Measurements from ENCODE around the gene CCDC50.

The CCDC50 gene

DNA sequence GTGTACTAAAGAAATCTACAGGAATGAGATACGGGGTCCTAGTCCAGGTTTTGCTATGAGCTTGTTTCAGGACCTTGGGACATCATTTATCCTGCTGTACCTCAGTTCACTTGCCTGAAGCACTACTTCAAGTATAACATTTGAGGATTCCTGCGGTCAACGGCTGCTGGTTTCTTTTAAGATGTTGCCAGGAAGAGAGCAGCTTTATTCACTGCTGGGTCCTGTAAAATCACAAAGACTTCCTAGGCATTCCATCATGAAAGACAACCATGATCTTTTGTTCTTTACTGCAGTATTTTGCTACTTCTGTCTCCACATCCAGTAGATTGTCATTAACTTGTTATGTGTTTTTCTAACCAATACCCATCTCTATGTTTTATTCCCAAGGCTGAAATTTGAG lies 70.7 kb downstream of the CCDC50 start:
- peaks cover 12% of the 10 kb centered on the region; the same call in 1 of the 2 replicates for H3K4me1 ChIP-seq (ENCODE audit: insufficient read depth, low read length)
- H3K27me3 ChIP-seq (ENCODE audit: insufficient read depth, low read length), result no peaks in the 10 kb centered on the region
- H3K9me3 ChIP-seq (ENCODE audit: insufficient read depth, low read depth, low read length), result no peaks in the 10 kb centered on the region
- H3K9ac ChIP-seq (ENCODE audit: low read depth, low read length), result no peak overlapping the region
- 79% methylated on average over 3 of the region's 3 CpGs for WGBS
- H3K4me3 ChIP-seq (ENCODE audit: low read length), result no peak overlapping the region
- peaks cover 6% of the 10 kb centered on the region; the same call in 1 of the 2 replicates for H3K36me3 ChIP-seq (ENCODE audit: insufficient read depth, low read length)
- H3K27ac ChIP-seq (ENCODE audit: low read depth, low read length), result no peak overlapping the region

DNA sequence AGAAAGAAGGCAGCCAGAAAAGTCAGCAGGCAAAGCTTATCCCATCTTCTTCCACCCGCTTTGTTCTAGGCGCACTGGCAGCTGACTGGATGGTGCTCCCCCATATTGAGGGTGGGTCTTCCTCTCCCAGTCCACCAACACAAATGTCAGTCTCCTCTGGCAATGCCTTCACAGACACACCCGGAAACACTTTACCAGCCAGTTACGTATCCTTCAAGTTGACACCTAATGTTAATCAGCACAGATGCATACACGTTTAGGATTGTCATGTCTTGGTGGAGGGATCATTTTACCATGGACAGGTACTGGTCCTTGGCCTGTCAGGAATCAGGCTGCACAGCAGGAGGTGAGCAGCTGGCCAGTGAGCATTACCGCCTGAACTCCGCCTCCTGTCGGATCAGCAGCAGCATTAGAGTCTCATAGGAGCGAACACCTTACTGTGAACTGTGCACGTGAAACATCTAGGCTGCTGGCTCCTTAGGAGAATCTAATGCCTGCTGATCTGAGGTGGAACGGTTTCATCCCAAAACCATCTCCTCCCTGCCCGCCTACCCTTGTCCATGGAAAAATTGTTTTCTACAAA lies 72.7 kb downstream of the CCDC50 start:
- H3K27ac ChIP-seq (ENCODE audit: low read depth, low read length), result no peak overlapping the region
- H3K4me1 ChIP-seq (ENCODE audit: insufficient read depth, low read length), result peaks cover 12% of the 10 kb centered on the region; the same call in 1 of the 2 replicates
- H3K36me3 ChIP-seq (ENCODE audit: insufficient read depth, low read length), result no peaks in the 10 kb centered on the region
- H3K4me3 ChIP-seq (ENCODE audit: low read length), result no peak overlapping the region
- 92% methylated on average over 12 of the region's 12 CpGs for WGBS
- no peak overlapping the region for H3K9ac ChIP-seq (ENCODE audit: low read depth, low read length)
- H3K9me3 ChIP-seq (ENCODE audit: insufficient read depth, low read depth, low read length), result no peaks in the 10 kb centered on the region
- no peaks in the 10 kb centered on the region for H3K27me3 ChIP-seq (ENCODE audit: insufficient read depth, low read length)

DNA sequence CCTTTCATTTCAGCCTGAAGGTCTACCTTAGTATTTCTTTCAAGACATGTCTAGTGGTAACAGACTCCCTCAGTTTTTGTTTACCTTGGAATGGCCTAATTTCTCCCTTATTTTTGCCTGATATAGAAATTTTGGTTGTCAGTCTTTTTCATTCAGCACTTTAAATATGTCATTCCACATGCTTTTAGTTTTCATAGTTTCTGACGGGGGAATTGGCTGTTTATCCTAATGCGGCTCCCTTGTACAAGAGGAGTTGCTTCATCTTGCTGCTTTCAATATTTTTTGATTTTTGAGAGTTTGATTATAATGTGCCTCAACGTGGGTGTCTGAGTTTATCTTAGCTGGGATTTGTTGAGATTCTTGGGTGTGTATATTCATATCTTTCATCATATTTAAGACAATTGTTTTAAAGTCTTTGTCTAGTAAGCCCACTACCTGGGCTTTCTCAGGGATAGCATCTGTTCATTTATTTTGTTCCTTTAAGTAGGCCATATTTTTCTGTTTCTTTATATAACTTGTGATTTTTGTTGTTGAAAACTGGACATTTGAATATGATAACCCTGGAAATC lies 80.7 kb downstream of the CCDC50 start:
- no peaks in the 10 kb centered on the region for H3K27me3 ChIP-seq (ENCODE audit: insufficient read depth, low read length)
- no peak overlapping the region for H3K9ac ChIP-seq (ENCODE audit: low read depth, low read length)
- no peak overlapping the region for H3K27ac ChIP-seq (ENCODE audit: low read depth, low read length)
- WGBS, result 94% methylated on average over 3 of the region's 3 CpGs
- H3K36me3 ChIP-seq (ENCODE audit: insufficient read depth, low read length), result no peaks in the 10 kb centered on the region
- no peak overlapping the region for H3K4me3 ChIP-seq (ENCODE audit: low read length)
- no peaks in the 10 kb centered on the region; the same call in 1 of the 2 replicates for H3K4me1 ChIP-seq (ENCODE audit: insufficient read depth, low read length)
- peaks cover 26% of the 10 kb centered on the region for H3K9me3 ChIP-seq (ENCODE audit: insufficient read depth, low read depth, low read length)

DNA sequence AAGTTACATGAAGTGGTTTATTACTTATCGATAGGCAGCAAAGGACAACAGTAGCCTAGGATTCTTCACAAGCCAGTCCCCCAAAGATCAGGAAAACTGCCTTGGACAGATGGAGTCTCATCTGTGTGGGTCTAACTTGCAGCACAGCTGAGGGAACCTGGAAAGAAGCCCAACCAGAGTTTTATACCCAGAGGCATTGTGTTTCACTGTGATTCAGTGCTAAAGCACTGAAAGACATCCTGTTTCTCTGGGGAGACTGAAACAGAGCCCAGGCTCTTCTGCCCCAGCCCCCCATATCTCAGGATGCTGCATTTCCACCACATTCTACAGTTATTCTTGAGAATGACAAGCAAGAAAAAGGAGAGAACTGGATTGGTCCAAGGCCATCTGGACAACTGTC lies 83.6 kb downstream of the CCDC50 start:
- WGBS, result 88% methylated on average over 1 of the region's 1 CpG
- Histone ChIP-seq H3K27ac (ENCODE audit: low read depth, low read length) (no peak overlapping the region), H3K36me3 (ENCODE audit: insufficient read depth, low read length) (no peaks in the 10 kb centered on the region), H3K4me1 (ENCODE audit: insufficient read depth, low read length) (no peaks in the 10 kb centered on the region; the same call in 1 of the 2 replicates), H3K9me3 (ENCODE audit: insufficient read depth, low read depth, low read length) (peaks cover 26% of the 10 kb centered on the region), H3K4me3 (ENCODE audit: low read length) (no peak overlapping the region), H3K27me3 (ENCODE audit: insufficient read depth, low read length) (no peaks in the 10 kb centered on the region), H3K9ac (ENCODE audit: low read depth, low read length) (no peak overlapping the region)

DNA sequence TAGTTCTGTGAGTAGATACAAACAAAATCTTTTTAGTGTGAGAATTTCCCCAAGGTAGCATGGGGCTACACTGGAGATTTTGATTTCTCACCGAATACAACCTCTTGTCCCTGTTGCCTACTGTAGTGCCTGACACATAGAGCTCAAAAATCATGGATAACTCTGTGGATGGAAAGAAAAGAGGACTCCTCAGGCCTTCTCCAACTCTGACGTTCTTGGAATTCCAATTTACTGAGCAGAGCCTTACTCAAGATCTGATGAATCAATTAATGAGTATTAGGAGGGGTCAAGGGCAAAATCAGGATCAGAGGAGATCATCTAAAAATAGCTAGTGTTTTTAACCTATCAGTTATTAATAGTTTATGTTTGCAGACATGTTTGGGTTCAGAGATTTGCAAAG lies 85.1 kb downstream of the CCDC50 start:
- Histone ChIP-seq H3K4me1 (ENCODE audit: insufficient read depth, low read length) (no peaks in the 10 kb centered on the region; the same call in 1 of the 2 replicates), H3K27me3 (ENCODE audit: insufficient read depth, low read length) (no peaks in the 10 kb centered on the region), H3K9me3 (ENCODE audit: insufficient read depth, low read depth, low read length) (peaks cover 22% of the 10 kb centered on the region), H3K27ac (ENCODE audit: low read depth, low read length) (no peak overlapping the region), H3K36me3 (ENCODE audit: insufficient read depth, low read length) (no peaks in the 10 kb centered on the region), H3K9ac (ENCODE audit: low read depth, low read length) (no peak overlapping the region), H3K4me3 (ENCODE audit: low read length) (no peak overlapping the region)
- 95% methylated on average over 2 of the region's 2 CpGs for WGBS

DNA sequence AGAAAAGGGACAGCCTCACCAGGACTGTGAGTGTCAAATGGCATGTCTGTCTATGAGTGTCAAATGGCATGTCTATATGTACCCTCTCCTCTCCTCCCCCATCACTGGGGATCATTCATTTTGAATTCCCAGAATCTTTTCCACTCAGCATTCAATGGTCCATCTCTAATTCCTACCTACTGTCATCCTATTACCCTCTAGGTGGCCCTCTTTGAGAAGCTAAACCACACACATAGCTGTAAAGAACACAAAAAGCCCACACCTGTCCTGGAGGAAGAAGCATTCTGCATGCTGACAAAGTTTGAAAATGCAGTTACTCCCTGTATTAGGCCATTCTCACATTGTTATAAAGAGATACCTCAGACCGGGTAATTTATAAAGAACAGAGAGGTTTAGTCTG lies 85.5 kb downstream of the CCDC50 start:
- Histone ChIP-seq H3K27ac (ENCODE audit: low read depth, low read length) (no peak overlapping the region), H3K4me3 (ENCODE audit: low read length) (no peak overlapping the region), H3K9me3 (ENCODE audit: insufficient read depth, low read depth, low read length) (peaks cover 17% of the 10 kb centered on the region), H3K9ac (ENCODE audit: low read depth, low read length) (no peak overlapping the region), H3K27me3 (ENCODE audit: insufficient read depth, low read length) (no peaks in the 10 kb centered on the region), H3K36me3 (ENCODE audit: insufficient read depth, low read length) (no peaks in the 10 kb centered on the region), H3K4me1 (ENCODE audit: insufficient read depth, low read length) (no peaks in the 10 kb centered on the region; the same call in 1 of the 2 replicates)
- 93% methylated on average over 1 of the region's 1 CpG for WGBS

DNA sequence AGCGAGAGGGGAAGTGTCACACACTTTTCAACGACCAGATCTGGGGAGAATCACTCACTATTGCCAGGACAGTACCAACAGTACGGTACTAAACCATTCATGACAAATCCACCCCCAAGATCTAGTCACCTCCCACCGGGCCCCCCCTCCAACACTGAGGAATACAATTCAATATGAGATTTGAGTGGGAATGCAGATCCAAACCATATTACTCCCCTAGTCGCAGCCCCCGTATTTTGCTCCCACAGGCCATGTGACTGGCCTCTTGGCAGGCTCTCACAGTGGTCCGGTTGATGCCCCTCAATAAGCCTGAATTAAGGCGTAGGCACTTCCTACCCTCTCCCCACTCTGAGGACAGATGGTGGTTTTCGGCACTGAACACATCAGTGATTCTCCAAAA lies 86.4 kb downstream of the CCDC50 start:
- WGBS, result 94% methylated on average over 9 of the region's 9 CpGs

DNA sequence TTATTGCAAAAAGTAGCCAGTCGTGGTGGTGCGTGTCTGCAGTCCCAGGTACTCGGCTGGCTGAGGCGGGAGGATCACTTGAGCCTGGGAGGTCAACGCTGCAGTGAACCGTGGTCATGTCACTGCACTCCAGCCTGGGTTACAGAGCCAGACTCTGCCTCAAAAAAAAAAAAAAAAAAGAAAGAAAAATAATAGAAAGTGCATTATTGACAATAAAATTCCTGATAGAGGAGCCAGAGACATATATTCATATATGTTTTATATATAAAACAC lies 88.2 kb downstream of the CCDC50 start:
- no peak overlapping the region for H3K27ac ChIP-seq (ENCODE audit: low read depth, low read length)
- WGBS, result 85% methylated on average over 6 of the region's 6 CpGs
- H3K4me3 ChIP-seq (ENCODE audit: low read length), result no peak overlapping the region
- no peak overlapping the region for H3K9ac ChIP-seq (ENCODE audit: low read depth, low read length)
- H3K4me1 ChIP-seq (ENCODE audit: insufficient read depth, low read length), result no peaks in the 10 kb centered on the region; the same call in 1 of the 2 replicates
- no peaks in the 10 kb centered on the region for H3K27me3 ChIP-seq (ENCODE audit: insufficient read depth, low read length)
- no peaks in the 10 kb centered on the region for H3K9me3 ChIP-seq (ENCODE audit: insufficient read depth, low read depth, low read length)
- no peaks in the 10 kb centered on the region for H3K36me3 ChIP-seq (ENCODE audit: insufficient read depth, low read length)

More for the DNA sequence above, 86.4 kb downstream of the CCDC50 start:
- peaks cover 9% of the 10 kb centered on the region for H3K9me3 ChIP-seq (ENCODE audit: insufficient read depth, low read depth, low read length)
- no peak overlapping the region for H3K9ac ChIP-seq (ENCODE audit: low read depth, low read length)
- H3K27ac ChIP-seq (ENCODE audit: low read depth, low read length), result no peak overlapping the region
- H3K4me3 ChIP-seq (ENCODE audit: low read length), result no peak overlapping the region
- no peaks in the 10 kb centered on the region for H3K27me3 ChIP-seq (ENCODE audit: insufficient read depth, low read length)
- H3K36me3 ChIP-seq (ENCODE audit: insufficient read depth, low read length), result no peaks in the 10 kb centered on the region
- H3K4me1 ChIP-seq (ENCODE audit: insufficient read depth, low read length), result no peaks in the 10 kb centered on the region; the same call in 1 of the 2 replicates

DNA sequence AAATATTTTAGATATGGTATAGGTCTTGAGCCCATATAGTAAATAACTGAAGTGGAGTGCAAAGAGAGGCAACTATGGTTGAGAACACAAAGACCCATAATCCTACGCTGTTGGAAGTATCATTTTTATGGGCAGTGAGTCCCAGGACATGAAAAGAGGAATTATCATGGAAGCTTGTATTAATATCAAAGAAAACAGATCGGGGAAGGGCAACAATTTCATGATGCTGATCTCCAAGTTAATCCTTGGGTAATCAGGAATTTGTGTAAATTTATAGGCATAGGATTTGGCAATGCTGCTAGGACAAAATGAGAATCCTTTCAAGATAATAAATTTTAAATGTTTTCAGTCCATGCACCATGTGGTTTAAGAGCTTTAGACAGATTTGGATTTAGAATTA lies 91.6 kb downstream of the CCDC50 start:
- 94% methylated on average over 2 of the region's 2 CpGs for WGBS
- H3K4me1 ChIP-seq (ENCODE audit: insufficient read depth, low read length), result no peaks in the 10 kb centered on the region
- no peaks in the 10 kb centered on the region for H3K36me3 ChIP-seq (ENCODE audit: insufficient read depth, low read length)
- H3K27me3 ChIP-seq (ENCODE audit: insufficient read depth, low read length), result no peaks in the 10 kb centered on the region
- H3K4me3 ChIP-seq (ENCODE audit: low read length), result no peak overlapping the region
- H3K27ac ChIP-seq (ENCODE audit: low read depth, low read length), result no peak overlapping the region
- H3K9me3 ChIP-seq (ENCODE audit: insufficient read depth, low read depth, low read length), result no peaks in the 10 kb centered on the region
- no peak overlapping the region for H3K9ac ChIP-seq (ENCODE audit: low read depth, low read length)

DNA sequence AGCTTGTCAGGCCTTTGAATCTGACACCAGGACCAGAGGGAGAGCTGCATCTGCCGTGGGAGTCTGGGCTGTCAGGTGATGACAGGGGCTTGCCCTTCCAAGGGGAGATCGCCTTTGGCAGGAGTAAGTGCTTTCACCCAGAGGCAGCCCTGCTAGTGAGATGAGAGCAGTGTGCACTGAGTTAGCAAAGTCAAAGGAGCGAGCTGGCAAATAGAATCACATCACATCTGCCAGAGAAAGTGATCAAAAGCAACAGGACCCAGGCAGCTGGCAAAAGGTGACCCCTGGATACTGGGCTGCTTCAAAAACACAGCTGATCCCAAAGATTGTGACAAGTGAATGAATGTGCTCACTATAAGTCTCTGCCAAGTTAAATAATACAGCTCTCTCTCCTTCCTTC lies 95.7 kb downstream of the CCDC50 start:
- H3K27me3 ChIP-seq (ENCODE audit: insufficient read depth, low read length), result no peaks in the 10 kb centered on the region
- H3K9ac ChIP-seq (ENCODE audit: low read depth, low read length), result no peak overlapping the region
- no peaks in the 10 kb centered on the region for H3K36me3 ChIP-seq (ENCODE audit: insufficient read depth, low read length)
- peaks cover 7% of the 10 kb centered on the region; the same call in 1 of the 2 replicates for H3K4me1 ChIP-seq (ENCODE audit: insufficient read depth, low read length)
- no peak overlapping the region for H3K27ac ChIP-seq (ENCODE audit: low read depth, low read length)
- WGBS, result 84% methylated on average over 3 of the region's 3 CpGs
- H3K9me3 ChIP-seq (ENCODE audit: insufficient read depth, low read depth, low read length), result no peaks in the 10 kb centered on the region
- no peak overlapping the region for H3K4me3 ChIP-seq (ENCODE audit: low read length)

DNA sequence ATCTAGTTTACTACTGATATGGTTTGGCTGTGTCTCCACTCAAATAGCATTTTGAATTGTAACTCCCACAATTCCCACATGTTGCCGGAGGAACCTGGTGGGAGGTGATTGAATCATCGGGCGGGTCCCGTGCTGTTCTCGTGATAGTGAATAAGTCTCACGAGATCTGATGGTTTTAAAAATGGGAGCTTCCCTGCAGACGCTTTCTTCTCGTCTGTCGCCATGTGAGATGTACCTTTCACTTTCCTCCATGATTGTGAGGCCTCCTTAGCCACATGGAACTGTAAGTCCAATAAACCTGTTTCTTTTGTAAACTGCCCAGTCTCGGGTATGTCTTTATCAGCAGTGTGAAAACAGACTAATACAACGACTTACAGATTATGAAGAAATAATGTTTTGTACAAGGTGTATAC lies 96.1 kb downstream of the CCDC50 start:
- H3K9ac ChIP-seq (ENCODE audit: low read depth, low read length), result no peak overlapping the region
- peaks cover 7% of the 10 kb centered on the region; the same call in 1 of the 2 replicates for H3K4me1 ChIP-seq (ENCODE audit: insufficient read depth, low read length)
- H3K27me3 ChIP-seq (ENCODE audit: insufficient read depth, low read length), result no peaks in the 10 kb centered on the region
- 95% methylated on average over 11 of the region's 11 CpGs for WGBS
- H3K9me3 ChIP-seq (ENCODE audit: insufficient read depth, low read depth, low read length), result no peaks in the 10 kb centered on the region
- no peak overlapping the region for H3K4me3 ChIP-seq (ENCODE audit: low read length)
- no peak overlapping the region for H3K27ac ChIP-seq (ENCODE audit: low read depth, low read length)
- H3K36me3 ChIP-seq (ENCODE audit: insufficient read depth, low read length), result no peaks in the 10 kb centered on the region

DNA sequence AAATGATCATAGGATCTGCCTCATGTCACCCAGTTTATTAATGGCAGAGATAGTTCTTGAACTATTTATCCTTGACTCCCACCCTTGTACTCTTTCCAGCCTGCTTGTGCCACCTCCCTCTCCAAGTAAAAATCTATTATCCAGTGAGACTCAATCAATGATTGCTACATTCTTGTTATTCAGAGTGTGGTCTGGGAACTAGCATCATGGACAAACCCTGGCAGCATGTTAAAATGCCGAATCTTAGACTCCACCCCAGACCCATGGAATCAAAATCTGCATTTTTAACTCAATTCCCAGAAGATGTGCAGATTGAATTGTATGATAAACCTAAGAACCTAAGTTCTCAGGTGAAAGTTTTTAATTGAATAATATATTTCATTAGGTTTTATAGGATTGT lies 97.1 kb downstream of the CCDC50 start:
- Histone ChIP-seq H3K27ac (ENCODE audit: low read depth, low read length) (no peak overlapping the region), H3K9me3 (ENCODE audit: insufficient read depth, low read depth, low read length) (no peaks in the 10 kb centered on the region), H3K27me3 (ENCODE audit: insufficient read depth, low read length) (no peaks in the 10 kb centered on the region), H3K9ac (ENCODE audit: low read depth, low read length) (no peak overlapping the region), H3K4me1 (ENCODE audit: insufficient read depth, low read length) (peaks cover 7% of the 10 kb centered on the region; the same call in 1 of the 2 replicates), H3K4me3 (ENCODE audit: low read length) (no peak overlapping the region), H3K36me3 (ENCODE audit: insufficient read depth, low read length) (no peaks in the 10 kb centered on the region)
- WGBS, result 92% methylated on average over 1 of the region's 1 CpG
